ENCODE measurements around the gene MAMLD1.

Gene MAMLD1

DNA sequence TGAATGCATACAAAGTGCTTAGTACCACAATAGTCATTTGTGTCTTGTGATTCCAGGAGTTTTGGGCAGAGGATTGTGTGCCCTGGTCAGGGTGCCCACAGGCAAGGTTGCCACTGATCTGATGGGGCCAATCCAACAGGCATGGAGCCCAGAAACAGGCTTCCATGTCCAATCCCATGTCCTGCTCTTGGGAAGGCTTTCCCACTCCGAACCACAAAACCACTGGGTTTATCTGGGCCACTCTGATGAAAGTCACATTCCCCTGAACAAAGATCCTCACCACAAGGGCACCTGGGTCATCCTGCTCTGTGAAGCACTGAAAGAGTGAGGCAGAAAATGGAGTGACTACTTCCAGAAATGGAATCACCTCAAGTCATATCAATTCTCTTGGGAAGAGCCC is 96.9 kb downstream of the MAMLD1 start:
- Histone ChIP-seq H3K4me3 (replicated peaks; ENCODE audit: low read depth, low read length) (no peak overlapping the region), H3K36me3 (ENCODE audit: control insufficient read depth, insufficient read depth, low read length) (no peaks in the 10 kb centered on the region), H3K27me3 (replicated peaks; ENCODE audit: control insufficient read depth, insufficient read depth, low read length) (no peaks in the 10 kb centered on the region; the same call in 1 of the 2 replicates)
- no peak for DNase-seq (ENCODE audit: extremely low read depth, insufficient read length)
- TF ChIP-seq, protein P1, sequence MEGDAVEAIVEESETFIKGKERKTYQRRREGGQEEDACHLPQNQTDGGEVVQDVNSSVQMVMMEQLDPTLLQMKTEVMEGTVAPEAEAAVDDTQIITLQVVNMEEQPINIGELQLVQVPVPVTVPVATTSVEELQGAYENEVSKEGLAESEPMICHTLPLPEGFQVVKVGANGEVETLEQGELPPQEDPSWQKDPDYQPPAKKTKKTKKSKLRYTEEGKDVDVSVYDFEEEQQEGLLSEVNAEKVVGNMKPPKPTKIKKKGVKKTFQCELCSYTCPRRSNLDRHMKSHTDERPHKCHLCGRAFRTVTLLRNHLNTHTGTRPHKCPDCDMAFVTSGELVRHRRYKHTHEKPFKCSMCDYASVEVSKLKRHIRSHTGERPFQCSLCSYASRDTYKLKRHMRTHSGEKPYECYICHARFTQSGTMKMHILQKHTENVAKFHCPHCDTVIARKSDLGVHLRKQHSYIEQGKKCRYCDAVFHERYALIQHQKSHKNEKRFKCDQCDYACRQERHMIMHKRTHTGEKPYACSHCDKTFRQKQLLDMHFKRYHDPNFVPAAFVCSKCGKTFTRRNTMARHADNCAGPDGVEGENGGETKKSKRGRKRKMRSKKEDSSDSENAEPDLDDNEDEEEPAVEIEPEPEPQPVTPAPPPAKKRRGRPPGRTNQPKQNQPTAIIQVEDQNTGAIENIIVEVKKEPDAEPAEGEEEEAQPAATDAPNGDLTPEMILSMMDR (IDR thresholded peaks at IDR 0.05; ENCODE audit: insufficient read depth, low read length, poor library complexity, severe bottlenecking), result no peak

DNA sequence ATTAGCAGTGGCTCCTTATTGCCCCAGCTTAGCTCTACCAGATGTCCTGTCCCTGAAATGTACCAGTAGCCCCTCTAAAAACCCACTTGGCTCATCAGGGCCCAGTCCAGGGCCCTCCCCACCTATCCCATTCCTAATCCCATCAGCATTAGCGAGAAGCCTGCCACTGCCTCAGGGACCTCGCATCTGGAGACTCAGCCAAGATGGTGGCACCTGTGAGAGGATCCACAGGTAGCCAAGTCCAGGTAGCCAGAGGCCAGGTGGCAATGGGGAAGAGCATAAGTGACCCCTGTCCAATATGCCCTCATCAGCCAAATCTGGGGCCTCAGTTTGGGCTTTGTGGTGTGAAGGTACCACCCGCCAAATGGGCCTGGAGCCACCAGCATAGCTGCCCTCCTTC is 97.7 kb downstream of the MAMLD1 start:
- no peaks in the 10 kb centered on the region; the same call in 1 of the 2 replicates for H3K27me3 ChIP-seq (replicated peaks; ENCODE audit: control insufficient read depth, insufficient read depth, low read length)
- no peak for DNase-seq (ENCODE audit: extremely low read depth, insufficient read length)
- no peak overlapping the region for H3K4me3 ChIP-seq (replicated peaks; ENCODE audit: low read depth, low read length)
- no peaks in the 10 kb centered on the region for H3K36me3 ChIP-seq (ENCODE audit: control insufficient read depth, insufficient read depth, low read length)
- TF ChIP-seq, protein P1 (IDR thresholded peaks at IDR 0.05; ENCODE audit: insufficient read depth, low read length, poor library complexity, severe bottlenecking), result no peak

DNA sequence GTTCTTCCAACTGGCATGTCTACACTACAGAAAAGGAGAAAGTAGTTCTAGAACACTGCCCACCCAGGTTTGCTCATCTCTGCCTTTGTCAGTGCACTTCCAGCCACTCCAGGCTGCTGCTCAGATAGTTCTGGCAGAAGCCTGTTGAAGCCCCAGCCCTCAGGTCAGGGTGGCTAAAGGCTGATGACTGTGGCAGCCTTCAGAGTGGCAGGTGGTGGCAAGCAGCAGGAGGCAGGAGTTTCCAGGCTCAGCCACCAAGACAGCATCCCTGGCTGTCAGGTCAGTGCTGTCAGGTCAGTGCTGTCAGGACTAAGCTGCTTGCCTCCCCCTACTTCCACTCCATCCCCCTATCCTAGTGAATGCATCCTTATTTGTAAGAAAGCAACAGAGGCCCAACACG is 100.4 kb downstream of the MAMLD1 start:
- TF ChIP-seq, protein P1 (IDR thresholded peaks at IDR 0.05; ENCODE audit: insufficient read depth, low read length, poor library complexity, severe bottlenecking), result no peak
- H3K4me3 ChIP-seq (replicated peaks; ENCODE audit: low read depth, low read length), result no peak overlapping the region
- H3K27me3 ChIP-seq (replicated peaks; ENCODE audit: control insufficient read depth, insufficient read depth, low read length), result no peaks in the 10 kb centered on the region; the same call in 1 of the 2 replicates
- H3K36me3 ChIP-seq (ENCODE audit: control insufficient read depth, insufficient read depth, low read length), result no peaks in the 10 kb centered on the region
- no peak for DNase-seq (ENCODE audit: extremely low read depth, insufficient read length)

DNA sequence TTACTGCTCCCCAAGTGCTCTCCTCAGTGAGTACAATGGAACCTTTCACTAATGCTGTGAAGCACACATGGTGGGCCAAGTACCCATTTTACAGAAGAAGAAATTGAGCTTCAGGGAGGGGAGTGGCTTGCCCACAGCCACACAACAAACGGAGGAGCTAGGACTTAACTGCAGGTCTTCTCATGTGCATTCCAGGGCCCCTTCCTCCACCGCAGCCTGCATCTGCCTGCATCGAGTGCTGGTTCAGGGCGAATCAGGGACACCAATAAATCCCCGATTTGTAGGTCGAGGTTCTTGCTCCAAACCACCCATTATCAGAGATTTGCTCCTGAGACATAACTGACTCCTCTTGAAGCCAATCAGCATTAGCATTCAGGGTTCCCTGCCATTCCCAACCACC is 100.9 kb downstream of the MAMLD1 start:
- Histone ChIP-seq H3K36me3 (ENCODE audit: control insufficient read depth, insufficient read depth, low read length) (no peaks in the 10 kb centered on the region), H3K27me3 (replicated peaks; ENCODE audit: control insufficient read depth, insufficient read depth, low read length) (no peaks in the 10 kb centered on the region; the same call in 1 of the 2 replicates), H3K4me3 (replicated peaks; ENCODE audit: low read depth, low read length) (no peak overlapping the region)
- no peak for DNase-seq (ENCODE audit: extremely low read depth, insufficient read length)
- TF ChIP-seq, protein P1 (IDR thresholded peaks at IDR 0.05; ENCODE audit: insufficient read depth, low read length, poor library complexity, severe bottlenecking), result no peak

DNA sequence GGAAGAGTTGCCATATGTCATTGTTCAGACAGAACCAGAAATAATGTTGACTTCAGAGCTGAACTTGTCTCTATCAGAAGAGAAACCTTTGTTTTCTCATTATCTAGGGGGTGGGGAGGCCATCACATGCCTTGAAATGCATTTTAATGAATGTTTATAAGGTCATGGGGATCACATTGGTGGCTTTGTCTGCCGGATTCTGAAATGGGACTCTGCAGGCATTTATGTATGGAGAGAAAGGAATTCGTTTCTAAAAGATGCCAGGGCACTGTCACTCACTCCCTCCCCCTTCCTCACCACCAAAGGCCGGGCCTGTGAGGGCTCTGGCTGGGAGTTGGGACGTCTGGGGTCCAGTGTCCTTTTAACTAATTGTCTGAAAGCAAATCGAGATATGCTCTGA is 102.2 kb downstream of the MAMLD1 start:
- no peaks in the 10 kb centered on the region for H3K36me3 ChIP-seq (ENCODE audit: control insufficient read depth, insufficient read depth, low read length)
- no peaks in the 10 kb centered on the region; the same call in 1 of the 2 replicates for H3K27me3 ChIP-seq (replicated peaks; ENCODE audit: control insufficient read depth, insufficient read depth, low read length)
- TF ChIP-seq, protein P1 (IDR thresholded peaks at IDR 0.05; ENCODE audit: insufficient read depth, low read length, poor library complexity, severe bottlenecking), result no peak
- no peak overlapping the region for H3K4me3 ChIP-seq (replicated peaks; ENCODE audit: low read depth, low read length)
- no peak for DNase-seq (ENCODE audit: extremely low read depth, insufficient read length)
